Astrocyte of the spinal cord (primary cell): ENCODE results near the gene DIP2B.

Experiments used
- DNase-seq: peaks from one replicate; pipeline ENCODE4 v3.0.0; 2011; ENCODE audit warnings: low read depth, low spot score
- H3K4me3 ChIP-seq: 2 replicates; pipeline ENCODE4 v1.5.1; 2011; ENCODE audit warnings: low read depth, mild to moderate bottlenecking, low read length, moderate library complexity
- in situ Hi-C: cut with HindIII; loops from 2 replicates; pipeline ENCODE4 v1.10.0; 2017; ENCODE audit warnings: low sequenced_read_pairs
- TF ChIP-seq, protein P1 (sequence below): IDR thresholded peaks from 2 replicates; pipeline ENCODE4 v1.5.1; 2012; ENCODE audit warnings: low read depth, mild to moderate bottlenecking, low read length, inconsistent platforms

The DIP2B gene

GRCh38 chr12:50742776-50743175, 238.0 kb downstream of the DIP2B start:
- TF ChIP-seq, protein P1, sequence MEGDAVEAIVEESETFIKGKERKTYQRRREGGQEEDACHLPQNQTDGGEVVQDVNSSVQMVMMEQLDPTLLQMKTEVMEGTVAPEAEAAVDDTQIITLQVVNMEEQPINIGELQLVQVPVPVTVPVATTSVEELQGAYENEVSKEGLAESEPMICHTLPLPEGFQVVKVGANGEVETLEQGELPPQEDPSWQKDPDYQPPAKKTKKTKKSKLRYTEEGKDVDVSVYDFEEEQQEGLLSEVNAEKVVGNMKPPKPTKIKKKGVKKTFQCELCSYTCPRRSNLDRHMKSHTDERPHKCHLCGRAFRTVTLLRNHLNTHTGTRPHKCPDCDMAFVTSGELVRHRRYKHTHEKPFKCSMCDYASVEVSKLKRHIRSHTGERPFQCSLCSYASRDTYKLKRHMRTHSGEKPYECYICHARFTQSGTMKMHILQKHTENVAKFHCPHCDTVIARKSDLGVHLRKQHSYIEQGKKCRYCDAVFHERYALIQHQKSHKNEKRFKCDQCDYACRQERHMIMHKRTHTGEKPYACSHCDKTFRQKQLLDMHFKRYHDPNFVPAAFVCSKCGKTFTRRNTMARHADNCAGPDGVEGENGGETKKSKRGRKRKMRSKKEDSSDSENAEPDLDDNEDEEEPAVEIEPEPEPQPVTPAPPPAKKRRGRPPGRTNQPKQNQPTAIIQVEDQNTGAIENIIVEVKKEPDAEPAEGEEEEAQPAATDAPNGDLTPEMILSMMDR: no peak
- H3K4me3 ChIP-seq: no peak overlapping the region
- DNase-seq: no peak
- in situ Hi-C loops: no loop called here

- no peak overlapping the region for H3K4me3 ChIP-seq
- TF ChIP-seq, protein P1: no peak
- no peak for DNase-seq
- in situ Hi-C loops: no loop called here
Measured at GRCh38 chr12:50745861-50746260, 241.1 kb downstream of the DIP2B start.

GRCh38 chr12:50746431-50746830, 241.6 kb downstream of the DIP2B start:
- in situ Hi-C loops: no loop called here
- no peak overlapping the region for H3K4me3 ChIP-seq
- TF ChIP-seq, protein P1: no peak
- DNase-seq: no peak

DNA sequence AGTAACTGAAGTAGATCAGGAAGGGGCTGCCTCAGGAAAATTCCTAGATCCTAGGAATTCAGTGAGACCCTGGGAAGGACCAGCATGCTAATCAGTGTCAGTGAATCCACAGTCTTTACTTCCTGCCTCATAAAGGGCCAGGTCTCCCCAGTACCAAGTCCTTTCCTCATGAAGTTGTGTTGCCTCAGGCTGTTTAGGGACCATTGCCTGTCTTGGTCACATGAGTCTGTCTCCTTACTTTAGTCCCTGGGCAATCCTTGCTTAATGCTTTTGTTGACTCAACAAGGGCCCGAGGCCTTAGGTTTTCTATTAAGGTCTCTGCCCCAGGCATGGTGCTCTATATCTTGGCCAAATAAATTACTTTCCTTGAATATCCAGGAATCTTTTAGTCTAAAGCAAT, 243.0 kb downstream of the DIP2B start:
- no peak for DNase-seq
- in situ Hi-C loops: no loop called here

GRCh38 chr12:50749459-50749882, 244.7 kb downstream of the DIP2B start:
- TF ChIP-seq, protein P1: no peak
- in situ Hi-C loops: no loop called here

More for the DNA sequence above, 243.0 kb downstream of the DIP2B start:
- H3K4me3 ChIP-seq: no peak overlapping the region
- TF ChIP-seq, protein P1: no peak

GRCh38 chr12:50750366-50750765, 245.6 kb downstream of the DIP2B start:
- no peak for DNase-seq
- in situ Hi-C loops: no loop called here
- TF ChIP-seq, protein P1: no peak
- H3K4me3 ChIP-seq: no peak overlapping the region

More at GRCh38 chr12:50749459-50749882, 244.7 kb downstream of the DIP2B start:
- DNase-seq: no peak
- no peak overlapping the region for H3K4me3 ChIP-seq
